Right lobe of liver (tissue), 4 donors: Measurements from ENCODE around the gene NSRP1.

Experiments
- CTCF ChIP-seq, 4 donors: fragments of 200-600 bp in 3 of 4; fragments of 450-650 bp in 1 of 4; IDR thresholded peaks; one replicate each; pipeline versions ENCODE4 v1.5.1 to v1.8.0; 2016 to 2022; ENCODE audit warnings: antibody characterized with exemption in 4 of 4, mild to moderate bottlenecking in 2 of 4
- POLR2A ChIP-seq: fragments of 450-650 bp; IDR thresholded peaks from one replicate; pipeline ENCODE4 v1.6.1; 2017; ENCODE audit warnings: antibody characterized with exemption, mild to moderate bottlenecking
- donor health status: DM: no; HTN: no; CAD: no.
- donor health status: DM: no; HTN: no; CAD: no.
- donor health status: DM: no; HTN: yes; CAD: no.

DNA sequence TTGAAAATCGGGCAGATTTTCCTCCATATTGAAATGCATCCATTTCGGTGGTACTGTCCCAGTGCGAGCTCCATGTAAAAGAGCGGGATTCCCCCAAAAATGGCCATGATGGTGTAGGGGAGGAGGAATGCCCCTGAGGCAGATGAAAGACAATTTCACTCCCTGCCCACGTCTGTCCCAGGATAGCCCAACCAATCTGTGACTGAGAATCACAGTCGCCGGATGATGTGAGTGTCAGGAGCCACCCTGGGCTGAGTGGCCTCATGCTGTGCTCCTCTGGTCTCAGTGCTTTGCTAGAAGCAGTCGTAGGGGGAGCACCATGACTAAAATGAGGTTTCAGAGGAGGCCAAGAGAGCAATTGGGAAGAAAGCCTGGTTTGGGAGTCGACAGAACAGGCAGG lies 102.2 kb downstream of the NSRP1 start:
- no peak for TF ChIP-seq CTCF (IDR thresholded peaks at IDR 0.05)
- TF ChIP-seq POLR2A = no peak
